Keratinocyte (primary cell): ENCODE data around the gene PLBD2. TPM values are rescaled to one million over a fixed set of nuclear protein-coding genes. Genes with fewer than 3 reads are reported as not detected.

Source experiments
- DNase-seq: peaks from one replicate; pipeline ENCODE4 v3.0.0-alpha.2; 2011; ENCODE audit warnings: low read depth, missing footprints, low spot score
- FAIRE-seq: peaks from 2 replicates; lab custom pipeline; 2011; peaks lifted over from hg19 to GRCh38; lab: Jason Lieb, UNC
- H2AFZ ChIP-seq: 2 replicates; pipeline ENCODE4 v1.6.0; 2012; ENCODE audit warnings: low read length, control low read depth, inconsistent platforms; ENCODE audit not compliant: control insufficient read depth
- H3K27ac ChIP-seq: 2 replicates; pipeline ENCODE4 v1.5.1; 2011; ENCODE audit warnings: low read length; ENCODE audit not compliant: control insufficient read depth, insufficient read depth
- H3K27me3 ChIP-seq: 3 replicates; pipeline ENCODE4 v1.6.0; 2011; ENCODE audit warnings: low read length; ENCODE audit not compliant: control insufficient read depth, insufficient read depth; ENCODE audit errors: extremely low read depth
- H3K36me3 ChIP-seq, 2 experiments: 2 replicates in 1 of 2; 3 replicates in 1 of 2; pipeline ENCODE4 v1.5.1; 2011; ENCODE audit warnings: low read length in 2 of 2, mild to moderate bottlenecking in 1 of 2; ENCODE audit not compliant: control insufficient read depth in 2 of 2, insufficient read depth in 2 of 2; ENCODE audit errors: extremely low read depth in 1 of 2
- H3K4me1 ChIP-seq: 3 replicates; pipeline ENCODE4 v1.5.1; 2011; ENCODE audit warnings: low read length; ENCODE audit not compliant: control insufficient read depth, insufficient read depth; ENCODE audit errors: extremely low read depth
- H3K4me2 ChIP-seq: 3 replicates; pipeline ENCODE4 v1.6.0; 2011; ENCODE audit warnings: low read depth, low read length; ENCODE audit not compliant: control insufficient read depth, insufficient read depth; ENCODE audit errors: extremely low read depth
- H3K4me3 ChIP-seq, 3 experiments: fragments of 200-600 bp in 1 of 3; sonication (generic) in 1 of 3; 2 replicates in 2 of 3; 3 replicates in 1 of 3; pipeline ENCODE4 v1.5.1; 2011 to 2016; ENCODE audit warnings: low read length in 3 of 3, mild to moderate bottlenecking in 3 of 3, control low read depth in 2 of 3, inconsistent platforms in 1 of 3, low read depth in 1 of 3, mixed read lengths in 1 of 3, mixed run types in 1 of 3, moderate library complexity in 1 of 3; ENCODE audit not compliant: control insufficient read depth in 2 of 3, insufficient read depth in 2 of 3; ENCODE audit errors: extremely low read depth in 1 of 3
- H3K79me2 ChIP-seq: 2 replicates; pipeline ENCODE4 v1.6.0; 2012; ENCODE audit warnings: low read length; ENCODE audit not compliant: control insufficient read depth, insufficient read depth
- H3K9ac ChIP-seq: 3 replicates; pipeline ENCODE4 v1.6.0; 2011; ENCODE audit warnings: low read length; ENCODE audit not compliant: control insufficient read depth, insufficient read depth; ENCODE audit errors: extremely low read depth
- H3K9me1 ChIP-seq: 3 replicates; pipeline ENCODE4 v1.6.0; 2011; ENCODE audit warnings: low read length; ENCODE audit not compliant: control insufficient read depth, insufficient read depth; ENCODE audit errors: extremely low read depth
- H3K9me3 ChIP-seq: 2 replicates; pipeline ENCODE4 v1.5.1; 2012; ENCODE audit warnings: low read depth, low read length; ENCODE audit not compliant: control insufficient read depth
- H4K20me1 ChIP-seq: 3 replicates; pipeline ENCODE4 v1.6.0; 2011; ENCODE audit warnings: low read length; ENCODE audit not compliant: control insufficient read depth, insufficient read depth; ENCODE audit errors: extremely low read depth
- CTCF ChIP-seq, 3 experiments: IDR thresholded peaks in 1 of 3; conservative IDR thresholded peaks in 1 of 3; optimal IDR thresholded peaks in 1 of 3; 2 replicates in 2 of 3; 3 replicates in 1 of 3; pipeline versions ENCODE3 to v1.5.1; 2011; ENCODE audit warnings: low read length in 3 of 3, mild to moderate bottlenecking in 3 of 3, moderate library complexity in 2 of 3, control low read depth in 1 of 3, inconsistent platforms in 1 of 3; ENCODE audit not compliant: insufficient read depth in 2 of 3; ENCODE audit errors: extremely low read depth in 1 of 3
- EZH2 ChIP-seq: IDR thresholded peaks from one replicate; pipeline ENCODE4 v1.6.1; 2012; ENCODE audit warnings: inconsistent platforms, mild to moderate bottlenecking, low read length, moderate library complexity
- dilution Hi-C: fragments of 300-500 bp; cut with MboI; formaldehyde crosslinking; loops from one replicate; pipeline ENCODE4 v1.7.0; 2020; ENCODE audit warnings: low sequenced_read_pairs; ENCODE audit not compliant: extremely low pct_ligation_motif_present
- polyA plus RNA-seq, 5 experiments: library from polyadenylated mRNA; depleted of rRNA in 3 of 5; stranded (reverse) in 3 of 5; stranded (forward) in 1 of 5; unstranded in 1 of 5; fragments of >200 nt; gene quantifications; 1 replicate in 1 of 5; 2 replicates in 3 of 5; 3 replicates in 1 of 5; pipeline versions ENCODE4 v1.2.1 to v1.2.3, GENCODE V29; 2011 to 2012; ENCODE audit warnings: missing spikeins in 2 of 5, low read depth in 1 of 5, low replicate concordance in 1 of 5

The PLBD2 gene
- polyA plus RNA-seq, 1 donor (not counting 4 experiments of a cell fraction or from before 2014, with no cell fraction given) = 12.9 TPM

- H3K4me3 ChIP-seq = no peak overlapping the region
- dilution Hi-C loops = no loop called here
- H3K36me3 ChIP-seq = peaks cover 4 to 11% of the 10 kb centered on the region in 2 experiments
- DNase-seq (no peak), FAIRE-seq (no peak)
- no peak for TF ChIP-seq EZH2
- no peak for TF ChIP-seq CTCF (optimal IDR thresholded peaks at IDR 0.05 in 1 of 3, IDR thresholded peaks at IDR 0.05 in 1 of 3, conservative IDR thresholded peaks at IDR 0.05 in 1 of 3; ENCODE audit: extremely low read depth in 1 of 3, insufficient read depth in 2 of 3, low read length in 3 of 3)
- H3K4me1 ChIP-seq = peaks cover 5% of the 10 kb centered on the region
- no peaks in the 10 kb centered on the region for H3K79me2 ChIP-seq
- no peak overlapping the region for H3K27ac ChIP-seq
- no peak overlapping the region for H2AFZ ChIP-seq
- H3K9me3 ChIP-seq = no peaks in the 10 kb centered on the region
- H3K9ac ChIP-seq = no peak overlapping the region
- no peak overlapping the region for H3K4me2 ChIP-seq
- no peaks in the 10 kb centered on the region for H3K27me3 ChIP-seq
- no peaks in the 10 kb centered on the region for H3K9me1 ChIP-seq
- H4K20me1 ChIP-seq = no peaks in the 10 kb centered on the region
Observed at GRCh38 chr12:113329791-113330417, 28.5 kb upstream of the PLBD2 start.

GRCh38 chr12:113330505-113330904 lies 27.9 kb upstream of the PLBD2 start:
- Histone ChIP-seq H3K27me3 (no peaks in the 10 kb centered on the region), H3K9me1 (no peaks in the 10 kb centered on the region), H3K36me3 (peaks cover 4 to 11% of the 10 kb centered on the region in 2 experiments), H3K4me2 (no peak overlapping the region), H3K27ac (no peak overlapping the region), H3K79me2 (no peaks in the 10 kb centered on the region), H3K9me3 (no peaks in the 10 kb centered on the region), H4K20me1 (no peaks in the 10 kb centered on the region), H3K4me1 (peaks cover 5% of the 10 kb centered on the region), H3K9ac (no peak overlapping the region), H3K4me3 (no peak overlapping the region), H2AFZ (no peak overlapping the region)
- no peak for DNase-seq
- dilution Hi-C loops = no loop called here
- TF ChIP-seq CTCF (optimal IDR thresholded peaks at IDR 0.05 in 1 of 3, IDR thresholded peaks at IDR 0.05 in 1 of 3, conservative IDR thresholded peaks at IDR 0.05 in 1 of 3; ENCODE audit: extremely low read depth in 1 of 3, insufficient read depth in 2 of 3, low read length in 3 of 3) (no peak), EZH2 (no peak)
- FAIRE-seq = no peak
